SH-SY5Y (cell line): Measurements from ENCODE around the gene TCAIM.

Experiments used
- GATA2 ChIP-seq: IDR thresholded peaks from 2 replicates; pipeline ENCODE4 v1.6.1; 2011; ENCODE audit warnings: mild to moderate bottlenecking, low read depth, low read length
- GATA3 ChIP-seq: IDR thresholded peaks from 2 replicates; pipeline ENCODE4 v1.6.1; 2011; ENCODE audit warnings: low read depth, mild to moderate bottlenecking, low read length, moderate library complexity

GRCh38 chr3:44355362-44356033, 16.9 kb downstream of the TCAIM start:
- TF ChIP-seq GATA2 (no peak), GATA3 (no peak)
